ENCODE data around the gene TFPT. TPM values are rescaled to one million over a fixed set of nuclear protein-coding genes. Genes with fewer than 3 reads are reported as not detected.
A peak's percentile ranks its signal among the peaks of the same experiment; 100 is the strongest.

TFPT gene
- total RNA-seq, 2 experiments from 2014 or later: 10.1 to 11.2 TPM

GRCh38 chr19:54158812-54159351 lies 43.4 kb upstream of the TFPT start:
- no peak for TF ChIP-seq CTCF (IDR thresholded peaks at IDR 0.05)
- no peaks in the 10 kb centered on the region for H3K27me3 ChIP-seq (ENCODE audit: control insufficient read depth in 1 of 2, insufficient read depth in 2 of 2, low read length in 2 of 2)
- H3K9me3 ChIP-seq (ENCODE audit: control insufficient read depth in 1 of 2, insufficient read depth in 1 of 2, low read length in 2 of 2): no peaks in the 10 kb centered on the region
- no peaks in the 10 kb centered on the region for H3K9me3 Mint-ChIP-seq
- intact Hi-C loops (cut with DNase I, micrococcal nuclease): loop anchor here (1.0 to 2.0 kb wide), 4 partner anchors 22 to 44 kb away; partner anchors contain the start of genes CNOT3 (in 1 of the 2), PRPF31 (in 1 of the 2), RPS9 (in 1 of the 2) and TFPT (in 1 of the 2)
- peak overlapping the region; percentile 90 for H3K4me3 ChIP-seq (ENCODE audit: low read length)
- H3K36me3 Mint-ChIP-seq (ENCODE audit: low read depth): peaks cover 55% of the 10 kb centered on the region
- H3K4me1 Mint-ChIP-seq (ENCODE audit: low read depth): peaks cover 56% of the 10 kb centered on the region
- H3K4me1 ChIP-seq (ENCODE audit: insufficient read depth, low read length): peaks cover 82% of the 10 kb centered on the region
- ATAC-seq (ENCODE audit: poor library complexity): no peak
- ChIA-PET POLR2A (interaction anchor here (0.5 to 7.7 kb wide), 14 partner anchors 8 to 1487 kb away, joined by 3 to 144 read pairs (median 7); partner anchors contain the start of genes CNOT3, LENG8, MBOAT7 and PRPF31), CTCF (interaction anchor here (1.2 to 2.3 kb wide), 5 partner anchors 10 to 43 kb away, joined by 3 to 15 read pairs (median 5); partner anchors contain the start of genes CNOT3, MBOAT7, PRPF31 and TFPT)
- H3K27me3 Mint-ChIP-seq: no peaks in the 10 kb centered on the region
- peak overlapping the region; percentile 77 to 92 for H3K27ac ChIP-seq (ENCODE audit: low read depth in 1 of 2, low read length in 2 of 2)
- H3K4me3 Mint-ChIP-seq: peak overlapping the region; percentile 98
- peaks cover 47% of the 10 kb centered on the region for H3K36me3 ChIP-seq (ENCODE audit: insufficient read depth, low read length)
- H3K27ac Mint-ChIP-seq: peak overlapping the region; percentile 94
- DNase-seq: peak in 5 of 14 experiments; percentile 18 to 59 (median 24)

DNA sequence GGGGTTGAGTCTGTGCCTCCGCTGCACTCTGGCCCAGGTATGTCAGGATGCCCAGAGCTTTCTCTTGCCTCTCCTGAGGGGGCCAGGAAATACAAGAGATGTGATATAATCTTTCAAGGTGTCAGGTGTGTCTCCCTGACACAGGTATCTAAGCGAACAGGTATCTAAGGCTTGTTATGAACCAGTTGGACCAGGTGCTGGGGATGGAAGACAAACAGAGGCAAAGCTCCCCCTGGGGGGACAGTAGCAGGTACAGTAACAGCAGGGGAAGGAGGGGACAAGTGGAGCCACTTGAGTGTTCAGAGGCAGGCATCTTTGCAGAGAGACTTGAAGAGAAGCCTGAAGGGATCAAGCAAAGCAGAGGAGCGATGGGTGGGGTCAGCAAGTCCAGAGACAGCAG lies 41.5 kb upstream of the TFPT start:
- Histone ChIP-seq H3K36me3 (ENCODE audit: insufficient read depth, low read length) (peaks cover 65% of the 10 kb centered on the region), H3K4me1 (ENCODE audit: insufficient read depth, low read length) (peaks cover 73% of the 10 kb centered on the region), H3K4me3 (ENCODE audit: low read length) (no peak overlapping the region), H3K9me3 (ENCODE audit: control insufficient read depth in 1 of 2, insufficient read depth in 1 of 2, low read length in 2 of 2) (no peaks in the 10 kb centered on the region), H3K27ac (ENCODE audit: low read depth in 1 of 2, low read length in 2 of 2) (peak overlapping the region in 1 of 2 donors; percentile 1), H3K27me3 (ENCODE audit: control insufficient read depth in 1 of 2, insufficient read depth in 2 of 2, low read length in 2 of 2) (no peaks in the 10 kb centered on the region)
- Mint-ChIP-seq H3K27me3 (no peaks in the 10 kb centered on the region), H3K4me3 (peak overlapping the region; percentile 75), H3K9me3 (no peaks in the 10 kb centered on the region), H3K27ac (peak overlapping the region; percentile 64), H3K4me1 (ENCODE audit: low read depth) (peaks cover 53% of the 10 kb centered on the region), H3K36me3 (ENCODE audit: low read depth) (peaks cover 72% of the 10 kb centered on the region)
- no peak for TF ChIP-seq CTCF (IDR thresholded peaks at IDR 0.05)
- intact Hi-C loops (cut with DNase I, micrococcal nuclease): loop anchor here in 1 of 2 experiments (1.0 kb wide), 1 partner anchor 18 kb away; no protein-coding TSS in a partner anchor
- DNase-seq (no peak), ATAC-seq (ENCODE audit: poor library complexity) (no peak)
- ChIA-PET POLR2A (interaction anchor here (5.3 to 7.7 kb wide), 2 partner anchors 19 to 33 kb away, joined by 104 to 144 read pairs; partner anchors contain the start of genes CNOT3, MBOAT7 and TSEN34), CTCF (no interaction called here)

DNA sequence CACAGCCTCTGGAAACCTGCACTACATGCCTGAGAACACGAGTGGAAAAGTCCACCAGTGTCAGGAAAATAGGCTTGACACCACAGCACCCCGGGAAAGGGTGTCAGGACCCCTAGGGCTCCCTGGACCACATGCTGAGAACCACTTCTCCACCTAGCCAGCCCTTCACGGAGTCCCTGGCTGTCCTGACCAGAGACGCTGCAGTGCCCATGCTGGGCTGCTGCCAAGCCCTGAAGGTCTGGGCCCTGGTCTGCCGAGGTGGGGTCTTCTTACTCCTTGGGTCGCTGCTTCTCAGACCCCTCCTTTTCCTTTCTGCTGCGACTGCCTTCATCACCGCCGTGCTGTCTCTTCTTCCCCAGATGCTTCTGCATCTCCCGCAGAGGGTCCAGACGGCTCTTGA lies 41.0 kb upstream of the TFPT start:
- Histone ChIP-seq H3K27ac (ENCODE audit: low read depth in 1 of 2, low read length in 2 of 2) (peak overlapping the region in 1 of 2 donors; percentile 1), H3K9me3 (ENCODE audit: control insufficient read depth in 1 of 2, insufficient read depth in 1 of 2, low read length in 2 of 2) (no peaks in the 10 kb centered on the region), H3K27me3 (ENCODE audit: control insufficient read depth in 1 of 2, insufficient read depth in 2 of 2, low read length in 2 of 2) (no peaks in the 10 kb centered on the region), H3K4me3 (ENCODE audit: low read length) (no peak overlapping the region), H3K36me3 (ENCODE audit: insufficient read depth, low read length) (peaks cover 70% of the 10 kb centered on the region), H3K4me1 (ENCODE audit: insufficient read depth, low read length) (peaks cover 69% of the 10 kb centered on the region)
- peaks cover 77% of the 10 kb centered on the region for H3K36me3 Mint-ChIP-seq (ENCODE audit: low read depth)
- ChIA-PET CTCF (no interaction called here), POLR2A (interaction anchor here (2.0 to 7.7 kb wide), 3 partner anchors 18 to 41 kb away, joined by 6 to 144 read pairs (median 104); partner anchors contain the start of genes CNOT3, MBOAT7, PRPF31 and TFPT)
- intact Hi-C loops (cut with DNase I, micrococcal nuclease): no loop called here
- no peak for ATAC-seq (ENCODE audit: poor library complexity)
- H3K27ac Mint-ChIP-seq: peak overlapping the region; percentile 64
- no peaks in the 10 kb centered on the region for H3K9me3 Mint-ChIP-seq
- H3K4me1 Mint-ChIP-seq (ENCODE audit: low read depth): peaks cover 53% of the 10 kb centered on the region
- no peaks in the 10 kb centered on the region for H3K27me3 Mint-ChIP-seq
- no peak for DNase-seq
- peak overlapping the region; percentile 75 for H3K4me3 Mint-ChIP-seq
- no peak for TF ChIP-seq CTCF (IDR thresholded peaks at IDR 0.05)

All from CD4-positive, alpha-beta T cell (primary cell).